ENCODE results near the gene PITX3. TPM values are rescaled to one million over a fixed set of nuclear protein-coding genes. Genes with fewer than 3 reads are reported as not detected.
A peak's percentile ranks its signal among the peaks of the same experiment; 100 is the strongest.
"Not testable (repeated sequence)": the region's sequence is repeated elsewhere in the genome, so short reads cannot be mapped to it uniquely, and the experiment has no call there.

PITX3 gene
- total RNA-seq, 2 donors from 2014 or later = 0.28 to 0.96 TPM

DNA sequence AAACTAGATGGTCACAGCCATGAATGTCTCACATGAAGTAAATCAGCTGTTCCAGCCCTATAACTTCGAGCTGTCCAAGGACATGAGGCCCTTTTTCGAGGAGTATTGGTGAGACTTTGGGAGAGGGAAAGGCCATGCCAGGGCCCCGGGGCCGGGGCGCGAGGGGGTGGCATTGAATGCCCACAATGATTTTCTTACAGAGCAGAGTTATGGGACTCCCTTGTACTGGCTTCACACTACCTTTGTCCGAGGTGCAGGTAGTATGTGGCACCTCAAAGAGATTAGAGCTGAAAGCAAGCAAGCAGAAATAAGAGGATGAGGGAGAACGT, 14.8 kb downstream of the PITX3 start:
- Histone ChIP-seq H3K36me3 (no peaks in the 10 kb centered on the region), H3K4me3 (peak overlapping the region; percentile 7 to 45), H3K27me3 (peaks cover 4 to 9% of the 10 kb centered on the region in 2 donors), H3K27ac (no peak overlapping the region), H3K9me3 (no peaks in the 10 kb centered on the region), H3K4me1 (peaks cover 0 to 33% of the 10 kb centered on the region in 2 donors)
- no peak for DNase-seq (ENCODE audit: low spot score)
- TF ChIP-seq, protein P1, sequence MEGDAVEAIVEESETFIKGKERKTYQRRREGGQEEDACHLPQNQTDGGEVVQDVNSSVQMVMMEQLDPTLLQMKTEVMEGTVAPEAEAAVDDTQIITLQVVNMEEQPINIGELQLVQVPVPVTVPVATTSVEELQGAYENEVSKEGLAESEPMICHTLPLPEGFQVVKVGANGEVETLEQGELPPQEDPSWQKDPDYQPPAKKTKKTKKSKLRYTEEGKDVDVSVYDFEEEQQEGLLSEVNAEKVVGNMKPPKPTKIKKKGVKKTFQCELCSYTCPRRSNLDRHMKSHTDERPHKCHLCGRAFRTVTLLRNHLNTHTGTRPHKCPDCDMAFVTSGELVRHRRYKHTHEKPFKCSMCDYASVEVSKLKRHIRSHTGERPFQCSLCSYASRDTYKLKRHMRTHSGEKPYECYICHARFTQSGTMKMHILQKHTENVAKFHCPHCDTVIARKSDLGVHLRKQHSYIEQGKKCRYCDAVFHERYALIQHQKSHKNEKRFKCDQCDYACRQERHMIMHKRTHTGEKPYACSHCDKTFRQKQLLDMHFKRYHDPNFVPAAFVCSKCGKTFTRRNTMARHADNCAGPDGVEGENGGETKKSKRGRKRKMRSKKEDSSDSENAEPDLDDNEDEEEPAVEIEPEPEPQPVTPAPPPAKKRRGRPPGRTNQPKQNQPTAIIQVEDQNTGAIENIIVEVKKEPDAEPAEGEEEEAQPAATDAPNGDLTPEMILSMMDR (IDR thresholded peaks at IDR 0.05) = no peak

DNA sequence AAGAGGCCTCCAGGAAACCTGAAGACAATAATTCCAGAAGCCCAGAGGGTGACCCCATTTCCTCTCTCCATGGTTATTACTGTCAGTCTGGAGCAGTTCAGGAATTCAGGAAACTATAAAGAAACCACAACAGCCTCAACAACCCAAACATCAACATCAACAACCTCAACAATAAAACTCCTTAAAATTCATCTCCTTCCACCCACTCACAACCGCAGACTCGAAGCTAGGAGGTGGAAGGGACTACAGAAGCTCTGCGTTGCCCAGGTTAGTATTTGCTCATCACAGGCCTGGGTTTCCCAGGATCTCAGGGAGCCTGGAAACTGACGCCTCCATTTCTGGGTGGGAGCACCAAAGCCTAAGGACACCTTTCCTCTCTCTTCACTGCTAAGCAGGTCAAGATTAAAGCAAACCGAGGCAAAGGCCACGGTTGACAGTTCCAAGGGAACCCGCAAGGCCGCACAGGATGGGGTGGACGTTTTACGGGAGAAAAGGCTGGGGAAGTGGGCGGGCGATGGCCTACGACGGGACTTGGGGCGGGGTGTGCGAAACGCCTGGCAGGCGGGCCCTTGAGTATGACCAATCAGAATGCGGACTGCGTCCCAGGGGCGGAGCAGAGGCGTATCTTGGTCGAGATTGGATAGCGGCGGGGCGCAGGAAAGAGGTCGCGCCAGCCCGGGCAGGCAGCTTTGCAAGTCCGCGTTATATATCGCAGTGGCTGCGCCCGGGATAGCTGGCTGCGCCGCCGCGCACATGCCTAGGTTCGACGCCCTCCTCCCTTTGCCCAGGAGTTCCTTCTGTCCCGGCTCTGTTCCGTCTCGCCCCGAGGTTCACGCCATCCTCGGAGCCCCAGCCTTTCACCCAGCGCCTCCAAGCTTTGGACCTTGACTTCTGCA, 15.4 kb downstream of the PITX3 start, which contains the start of gene ELOVL3:
Gene ELOVL3 (plus strand): TSS at position 654 of the 896 bp plus-strand sequence. CDS start 250 bp downstream, outside the sequence.
- Histone ChIP-seq H3K27me3 (peaks cover 1 to 4% of the 10 kb centered on the region in 2 donors), H3K4me1 (peaks cover 0 to 27% of the 10 kb centered on the region in 2 donors), H3K9me3 (no peaks in the 10 kb centered on the region), H3K36me3 (no peaks in the 10 kb centered on the region), H3K27ac (peak within 1 kb of the TSS; percentile 66 to 73), H3K4me3 (peak within 1 kb of the TSS; percentile 17 to 45)
- TF ChIP-seq, protein P1 (IDR thresholded peaks at IDR 0.05) = no peak
- peak; percentile 97 for DNase-seq (ENCODE audit: low spot score)

DNA sequence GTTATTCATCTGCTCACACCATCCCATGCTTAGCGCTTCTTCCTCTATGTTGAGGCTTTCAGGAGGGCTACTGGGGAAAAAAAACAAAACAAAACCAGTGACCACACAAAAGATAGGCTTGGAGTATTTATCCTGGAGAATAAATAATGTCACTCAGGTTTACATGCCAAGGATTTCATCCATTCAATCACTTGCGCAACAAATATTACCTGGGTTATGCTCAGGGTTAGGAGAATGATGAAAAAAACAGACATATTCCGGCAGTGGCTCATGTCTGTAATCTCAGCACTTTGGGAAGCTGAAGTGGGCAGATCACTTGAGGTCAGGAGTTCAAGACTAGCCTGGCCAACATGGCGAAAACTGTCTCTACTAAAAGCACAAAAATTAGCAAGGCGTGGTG, 18.5 kb downstream of the PITX3 start:
- no peak overlapping the region for H3K27ac ChIP-seq

DNA sequence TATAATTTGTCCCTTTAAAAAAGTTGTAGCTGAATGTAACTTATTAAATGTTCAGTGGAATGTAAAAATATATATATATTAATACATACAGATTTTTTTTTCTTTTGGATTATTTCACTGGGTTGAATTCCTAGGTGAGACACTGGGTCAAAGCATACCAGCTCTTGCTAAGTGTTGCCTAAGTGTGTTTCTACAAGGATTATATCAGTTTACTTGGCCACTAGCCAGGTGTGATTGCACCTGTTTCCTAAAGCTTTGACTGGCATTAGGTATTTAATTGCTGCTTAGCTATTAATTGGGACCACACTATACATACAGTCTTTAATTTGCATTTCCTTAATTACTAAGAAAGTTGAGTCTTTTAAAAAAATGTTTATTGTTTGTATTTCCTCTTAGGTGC, 20.7 kb downstream of the PITX3 start:
- TF ChIP-seq, protein P1 (IDR thresholded peaks at IDR 0.05) = no peak
- no peak overlapping the region for H3K27ac ChIP-seq
- H3K27me3 ChIP-seq = no peaks in the 10 kb centered on the region
- no peak overlapping the region for H3K4me3 ChIP-seq
- DNase-seq (ENCODE audit: low spot score) = no peak
- H3K4me1 ChIP-seq = peaks cover 0 to 3% of the 10 kb centered on the region in 2 donors
- H3K9me3 ChIP-seq = no peaks in the 10 kb centered on the region
- H3K36me3 ChIP-seq = no peaks in the 10 kb centered on the region

More for the DNA sequence above, 18.5 kb downstream of the PITX3 start:
- H3K9me3 ChIP-seq = no peaks in the 10 kb centered on the region
- H3K27me3 ChIP-seq = no peaks in the 10 kb centered on the region
- DNase-seq (ENCODE audit: low spot score) = no peak
- H3K36me3 ChIP-seq = no peaks in the 10 kb centered on the region
- TF ChIP-seq, protein P1 (IDR thresholded peaks at IDR 0.05) = no peak
- H3K4me1 ChIP-seq = peaks cover 0 to 14% of the 10 kb centered on the region in 2 donors
- no peak overlapping the region for H3K4me3 ChIP-seq

- Histone ChIP-seq H3K27me3 (no peaks in the 10 kb centered on the region), H3K36me3 (no peaks in the 10 kb centered on the region), H3K27ac (no peak overlapping the region), H3K9me3 (no peaks in the 10 kb centered on the region), H3K4me3 (no peak overlapping the region), H3K4me1 (no peaks in the 10 kb centered on the region)
- no peak for DNase-seq (ENCODE audit: low spot score)
- TF ChIP-seq, protein P1 (IDR thresholded peaks at IDR 0.05) = no peak
These were observed 21.9 kb downstream of the PITX3 start for GRCh38 chr10:102219370-102219769.

DNA sequence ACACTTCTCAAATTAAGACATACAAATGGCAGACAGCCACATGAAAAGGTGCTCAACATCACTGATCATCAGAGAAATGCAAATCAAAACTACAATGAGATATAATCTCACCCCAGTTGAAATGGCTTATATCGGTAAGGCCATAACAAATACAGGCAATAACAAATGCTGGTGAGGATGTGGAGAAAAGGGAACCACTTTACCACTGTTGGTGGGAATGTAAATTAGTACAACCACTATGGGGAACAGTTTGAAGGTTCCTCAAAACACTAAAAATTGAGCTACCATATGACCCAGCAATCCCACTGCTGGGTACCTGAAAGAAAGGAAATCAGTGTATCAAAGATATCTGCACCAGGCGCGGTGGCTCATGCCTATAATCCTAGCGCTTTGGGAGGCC, 27.7 kb downstream of the PITX3 start:
- H3K36me3 ChIP-seq = not testable (repeated sequence)

More for the DNA sequence above, 27.7 kb downstream of the PITX3 start:
- not testable (repeated sequence) for H3K4me1 ChIP-seq; H3K4me3 ChIP-seq; H3K27ac ChIP-seq; DNase-seq (ENCODE audit: low spot score); H3K27me3 ChIP-seq; H3K9me3 ChIP-seq

All from right atrium auricular region (tissue), 2 donors.